HUES64 (cell line): ENCODE data around the gene WWP2.

ENCODE experiments used
- H3K27ac ChIP-seq: 2 replicates; pipeline ENCODE4 v1.7.0; 2013; ENCODE audit warnings: low read depth, low read length, inconsistent platforms
- H3K27me3 ChIP-seq: 2 replicates; pipeline ENCODE4 v1.6.1; 2013; ENCODE audit warnings: mild to moderate bottlenecking, low read length; ENCODE audit not compliant: insufficient read depth
- H3K36me3 ChIP-seq: 2 replicates; pipeline ENCODE4 v1.6.1; 2013; ENCODE audit warnings: mild to moderate bottlenecking, low read length; ENCODE audit not compliant: insufficient read depth
- H3K4me1 ChIP-seq: 2 replicates; pipeline ENCODE4 v1.6.1; 2013; ENCODE audit warnings: mild to moderate bottlenecking, low read length, moderate library complexity; ENCODE audit not compliant: insufficient read depth
- H3K4me3 ChIP-seq: 2 replicates; pipeline ENCODE4 v1.5.1; 2013; ENCODE audit warnings: mild to moderate bottlenecking, low read length, moderate library complexity
- H3K9ac ChIP-seq: 2 replicates; pipeline ENCODE4 v1.6.1; 2013; ENCODE audit warnings: mild to moderate bottlenecking, low read depth, low read length
- H3K9me3 ChIP-seq: 2 replicates; pipeline ENCODE4 v1.6.1; 2013; ENCODE audit warnings: low read depth, low read length; ENCODE audit not compliant: insufficient read depth
- WGBS: fragments of 150-250, 120-280 bp; methylation state at CpG from one replicate; pipeline ENCODE4 v1.1.7; 2013; ENCODE audit warnings: missing lambda C conversion rate; 5-methylcytosine and 5-hydroxymethylcytosine counted together

The WWP2 gene

DNA sequence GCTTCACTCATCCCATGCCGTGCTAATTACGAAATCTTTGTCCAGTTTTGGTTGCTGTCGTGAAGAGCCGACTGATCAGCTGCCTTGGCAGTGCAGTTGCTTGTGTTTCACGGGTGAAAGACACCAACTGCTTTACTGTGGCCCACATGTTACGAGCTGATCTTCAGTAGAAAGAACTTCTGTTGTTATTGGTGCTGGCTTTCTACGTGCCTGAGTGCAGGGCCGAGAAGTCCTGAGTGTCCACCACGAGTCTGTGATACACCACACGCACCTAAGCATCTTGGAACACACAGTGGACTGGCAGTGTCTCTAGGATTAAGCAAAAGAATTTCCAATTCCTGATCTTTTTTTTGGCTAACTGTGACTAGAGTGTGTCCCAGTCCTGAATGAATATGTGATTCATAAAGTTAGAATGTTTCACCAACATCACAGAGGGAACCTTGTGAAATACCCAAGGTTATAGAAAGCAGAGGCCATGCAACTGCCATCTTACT is 118.6 kb downstream of the WWP2 start:
- Histone ChIP-seq H3K4me3 (no peak overlapping the region), H3K27me3 (no peaks in the 10 kb centered on the region), H3K9me3 (peaks cover 9% of the 10 kb centered on the region; the same call in 1 of the 2 replicates), H3K36me3 (peaks cover 11% of the 10 kb centered on the region; the same call in 1 of the 2 replicates), H3K9ac (no peak overlapping the region), H3K27ac (no peak overlapping the region), H3K4me1 (no peaks in the 10 kb centered on the region)
- 94% methylated on average over 10 of the region's 10 CpGs for WGBS

GRCh38 chr16:69881141-69881540 is 119.0 kb downstream of the WWP2 start:
- 94% methylated on average over 4 of the region's 4 CpGs for WGBS
- no peak overlapping the region for H3K27ac ChIP-seq
- no peak overlapping the region for H3K9ac ChIP-seq
- peaks cover 10% of the 10 kb centered on the region; the same call in 1 of the 2 replicates for H3K9me3 ChIP-seq
- peaks cover 11% of the 10 kb centered on the region; the same call in 1 of the 2 replicates for H3K36me3 ChIP-seq
- H3K4me1 ChIP-seq = no peaks in the 10 kb centered on the region
- no peak overlapping the region for H3K4me3 ChIP-seq
- H3K27me3 ChIP-seq = no peaks in the 10 kb centered on the region

DNA sequence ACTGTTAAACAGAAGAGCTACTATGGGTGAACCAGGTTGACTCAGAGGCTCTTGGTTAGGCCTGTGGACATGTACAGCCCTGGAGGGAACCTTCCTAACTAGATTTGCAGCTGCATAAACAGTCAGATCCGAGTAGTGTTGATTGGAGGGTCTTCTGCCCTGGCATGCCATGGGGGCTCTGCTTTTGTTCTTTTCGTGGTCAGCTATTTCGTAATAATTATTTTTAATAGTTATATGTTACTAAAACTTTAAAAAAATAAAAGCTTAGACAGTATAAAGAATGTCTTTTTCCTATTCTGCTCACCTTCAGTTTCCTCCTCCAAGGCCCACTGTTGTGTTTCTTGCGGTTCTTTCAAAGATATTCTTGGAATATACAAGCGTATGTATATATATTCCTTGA is 121.6 kb downstream of the WWP2 start:
- no peak overlapping the region for H3K9ac ChIP-seq
- 0 out of 2 replicates have a peak, but pooled peaks cover 3% of the 10 kb centered on the region for H3K9me3 ChIP-seq
- H3K4me3 ChIP-seq = no peak overlapping the region
- H3K36me3 ChIP-seq = no peaks in the 10 kb centered on the region
- no peaks in the 10 kb centered on the region for H3K27me3 ChIP-seq
- no peaks in the 10 kb centered on the region for H3K4me1 ChIP-seq
- H3K27ac ChIP-seq = no peak overlapping the region
- WGBS = 93% methylated on average over 3 of the region's 5 CpGs

DNA sequence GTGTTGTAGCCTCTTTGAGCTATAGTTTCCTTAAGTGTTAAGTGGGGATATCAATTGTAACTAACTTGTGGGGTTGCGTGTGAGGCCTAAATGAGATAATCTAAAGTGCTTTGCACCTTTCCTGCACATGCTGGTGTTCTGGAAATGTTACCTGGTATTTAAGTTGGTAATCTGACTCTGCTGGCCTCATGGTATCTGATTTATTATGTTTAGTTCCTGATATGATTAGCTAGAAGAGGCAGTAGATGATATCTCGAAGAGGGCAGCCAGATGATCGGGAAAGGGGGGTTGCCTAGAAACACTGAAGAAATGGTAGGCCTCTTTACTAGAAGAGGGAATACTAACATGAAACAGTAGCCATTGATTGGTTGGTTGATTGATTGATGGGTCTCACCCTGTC is 123.6 kb downstream of the WWP2 start:
- 93% methylated on average over 3 of the region's 3 CpGs for WGBS
- Histone ChIP-seq H3K4me1 (peaks cover 8% of the 10 kb centered on the region), H3K9ac (no peak overlapping the region), H3K27me3 (no peaks in the 10 kb centered on the region), H3K27ac (no peak overlapping the region), H3K9me3 (0 out of 2 replicates have a peak, but pooled peaks cover 3% of the 10 kb centered on the region), H3K36me3 (peaks cover 8% of the 10 kb centered on the region; the same call in 1 of the 2 replicates), H3K4me3 (no peak overlapping the region)

- Histone ChIP-seq H3K4me1 (peaks cover 10% of the 10 kb centered on the region), H3K36me3 (peaks cover 8% of the 10 kb centered on the region; the same call in 1 of the 2 replicates), H3K27me3 (no peaks in the 10 kb centered on the region), H3K27ac (no peak overlapping the region), H3K9me3 (0 out of 2 replicates have a peak, but pooled peaks cover 3% of the 10 kb centered on the region), H3K9ac (no peak overlapping the region), H3K4me3 (no peak overlapping the region)
- 99% methylated on average over 5 of the region's 5 CpGs for WGBS
These were observed 124.6 kb downstream of the WWP2 start for GRCh38 chr16:69886726-69887125.

- WGBS = 94% methylated on average over 14 of the region's 15 CpGs
- H3K4me1 ChIP-seq = peaks cover 10% of the 10 kb centered on the region
- H3K27me3 ChIP-seq = no peaks in the 10 kb centered on the region
- H3K9ac ChIP-seq = no peak overlapping the region
- H3K4me3 ChIP-seq = no peak overlapping the region
- H3K9me3 ChIP-seq = 0 out of 2 replicates have a peak, but pooled peaks cover 3% of the 10 kb centered on the region
- H3K36me3 ChIP-seq = peaks cover 8% of the 10 kb centered on the region; the same call in 1 of the 2 replicates
- no peak overlapping the region for H3K27ac ChIP-seq
These were observed 126.0 kb downstream of the WWP2 start for GRCh38 chr16:69888005-69888590.

DNA sequence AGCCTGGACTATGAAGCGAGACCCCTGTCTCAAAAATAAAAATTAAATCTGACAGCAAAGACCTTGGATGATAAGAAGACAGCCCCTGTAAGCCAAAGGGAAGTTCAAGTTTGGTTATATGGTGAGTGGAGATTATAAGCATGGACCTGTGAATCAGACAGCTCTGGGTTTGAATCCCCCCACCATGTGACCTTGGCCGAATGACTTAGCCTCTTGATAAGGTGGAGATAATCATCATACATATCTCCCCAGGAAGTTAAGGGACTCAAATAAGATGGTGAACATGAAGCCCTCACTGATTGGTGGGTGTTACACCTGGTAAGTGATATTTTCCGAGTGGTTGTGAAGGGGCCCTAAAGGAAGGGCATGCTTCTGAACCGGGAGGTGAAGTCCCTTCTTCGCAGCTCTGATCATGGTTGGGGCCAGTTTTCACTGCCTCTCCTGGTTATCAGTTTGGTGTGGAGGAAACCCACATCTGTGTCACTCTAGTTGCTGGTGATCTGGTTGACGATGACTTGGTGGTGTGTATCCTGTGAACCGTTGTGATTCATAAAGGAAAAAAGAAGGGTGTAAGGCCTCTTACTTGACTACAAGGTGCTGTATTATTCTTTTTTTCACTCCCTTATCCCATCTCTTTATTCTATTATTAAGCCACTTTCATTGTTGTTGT is 127.3 kb downstream of the WWP2 start:
- 95% methylated on average over 6 of the region's 7 CpGs for WGBS

DNA sequence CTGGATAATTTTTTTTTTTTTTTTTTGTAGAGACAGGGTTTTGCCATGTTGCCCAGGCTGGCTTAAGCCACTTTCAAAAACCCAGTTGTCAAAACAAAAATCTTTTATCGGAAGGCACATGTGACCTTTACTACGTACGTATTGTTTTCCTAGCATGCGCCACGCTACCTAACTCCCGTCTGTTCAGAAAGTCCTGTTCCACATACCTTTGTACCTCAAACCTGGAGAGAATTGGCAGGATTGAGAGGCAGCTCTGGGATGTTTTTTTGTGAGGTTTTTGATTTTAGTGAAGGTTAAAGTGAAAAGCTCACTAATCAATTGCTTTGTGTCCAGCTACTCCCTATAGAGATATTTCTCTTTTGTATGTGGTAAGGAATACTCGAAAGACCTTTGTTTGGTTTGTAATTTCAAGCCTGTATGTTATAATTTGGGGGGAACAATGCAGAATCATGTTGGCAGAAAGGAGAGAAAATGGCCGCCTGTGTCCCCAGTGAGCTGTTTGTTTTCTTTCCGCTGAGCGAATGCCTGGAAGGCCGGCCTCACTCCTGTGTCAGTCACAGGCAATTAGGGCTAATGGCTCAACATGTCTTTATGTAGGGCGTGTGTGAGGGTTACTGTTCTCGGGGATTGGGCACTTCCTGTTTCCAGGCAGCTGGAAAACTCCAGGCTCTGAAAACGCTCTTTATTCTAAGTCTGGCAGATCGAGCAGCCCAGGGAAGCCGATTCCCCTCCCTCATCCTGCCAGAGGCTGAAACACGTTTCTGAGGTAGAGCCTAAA is 128.2 kb downstream of the WWP2 start:
- Histone ChIP-seq H3K4me1 (peaks cover 10% of the 10 kb centered on the region), H3K27me3 (no peaks in the 10 kb centered on the region), H3K9me3 (0 out of 2 replicates have a peak, but pooled peaks cover 3% of the 10 kb centered on the region), H3K36me3 (peaks cover 8% of the 10 kb centered on the region; the same call in 1 of the 2 replicates), H3K27ac (peak overlapping the region; percentile 78), H3K4me3 (no peak overlapping the region), H3K9ac (peak overlapping the region; percentile 50; the same call in 1 of the 2 replicates)
- 76% methylated on average over 17 of the region's 17 CpGs for WGBS

More for the DNA sequence above, 127.3 kb downstream of the WWP2 start:
- Histone ChIP-seq H3K27ac (no peak overlapping the region), H3K27me3 (no peaks in the 10 kb centered on the region), H3K9me3 (0 out of 2 replicates have a peak, but pooled peaks cover 3% of the 10 kb centered on the region), H3K9ac (no peak overlapping the region), H3K36me3 (peaks cover 8% of the 10 kb centered on the region; the same call in 1 of the 2 replicates), H3K4me3 (no peak overlapping the region), H3K4me1 (peaks cover 10% of the 10 kb centered on the region)

DNA sequence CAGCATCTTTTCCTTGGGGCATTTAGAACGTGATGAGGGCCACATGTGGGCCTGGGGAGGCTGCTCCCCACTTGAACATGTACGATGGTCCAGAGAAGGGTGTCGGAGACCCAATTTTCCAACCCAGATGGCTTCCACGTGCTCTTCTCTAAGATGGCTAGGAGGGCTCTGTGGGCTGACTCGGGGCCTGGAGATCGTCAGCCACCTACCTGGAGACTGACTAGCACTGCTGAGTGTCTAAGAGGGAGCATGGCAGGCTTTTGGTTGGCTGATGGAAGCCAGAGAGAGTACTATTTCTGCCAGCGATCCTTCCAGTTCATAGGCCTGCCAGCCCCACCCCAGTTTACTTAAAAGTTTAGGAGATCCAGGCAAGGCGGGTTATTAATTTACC is 128.8 kb downstream of the WWP2 start:
- 0 out of 2 replicates have a peak, but pooled peaks cover 3% of the 10 kb centered on the region for H3K9me3 ChIP-seq
- no peak overlapping the region for H3K4me3 ChIP-seq
- no peaks in the 10 kb centered on the region for H3K27me3 ChIP-seq
- WGBS = 91% methylated on average over 8 of the region's 8 CpGs
- H3K27ac ChIP-seq = peak overlapping the region; percentile 78
- H3K36me3 ChIP-seq = peaks cover 8% of the 10 kb centered on the region; the same call in 1 of the 2 replicates
- no peak overlapping the region; the same call in 1 of the 2 replicates for H3K9ac ChIP-seq
- peaks cover 10% of the 10 kb centered on the region for H3K4me1 ChIP-seq

DNA sequence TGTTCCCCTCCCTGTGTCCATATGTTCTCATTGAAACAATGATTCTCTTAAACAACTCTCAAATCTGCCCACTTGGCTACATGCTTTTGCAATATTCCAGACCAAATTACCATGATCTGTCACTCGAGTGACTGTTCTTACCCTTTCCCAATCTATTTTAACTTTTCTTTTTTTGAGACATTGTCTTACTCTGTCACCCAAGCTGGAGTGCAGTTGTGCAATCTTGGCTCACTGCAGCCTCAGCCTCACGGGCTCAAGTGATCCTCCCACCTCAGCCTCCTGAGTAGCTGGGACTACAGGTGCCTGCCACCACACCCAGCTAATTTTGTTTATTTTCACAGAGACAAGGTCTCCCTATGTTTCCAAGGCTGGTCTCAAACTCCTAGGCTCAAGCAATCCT is 130.2 kb downstream of the WWP2 start:
- H3K27ac ChIP-seq = no peak overlapping the region
- H3K4me1 ChIP-seq = peaks cover 10% of the 10 kb centered on the region
- H3K9ac ChIP-seq = no peak overlapping the region
- WGBS = 93% methylated on average over 2 of the region's 2 CpGs
- H3K4me3 ChIP-seq = no peak overlapping the region
- no peaks in the 10 kb centered on the region for H3K27me3 ChIP-seq
- peaks cover 8% of the 10 kb centered on the region; the same call in 1 of the 2 replicates for H3K36me3 ChIP-seq
- H3K9me3 ChIP-seq = no peaks in the 10 kb centered on the region
